HG03378 (cell line): ENCODE measurements around the gene EMX1.

Experiments used
- ATAC-seq: cut with Tn5 transposase; IDR thresholded peaks from one replicate; pipeline ENCODE4 v1.9.1; 2021; ENCODE audit warnings: mild to moderate bottlenecking, moderate library complexity; ENCODE audit not compliant: unreplicated experiment

EMX1 gene

GRCh38 chr2:72924353-72925240 lies 7.3 kb downstream of the EMX1 start:
- no peak for ATAC-seq

- no peak for ATAC-seq
Observed at GRCh38 chr2:72925328-72925943, 8.1 kb downstream of the EMX1 start.

DNA sequence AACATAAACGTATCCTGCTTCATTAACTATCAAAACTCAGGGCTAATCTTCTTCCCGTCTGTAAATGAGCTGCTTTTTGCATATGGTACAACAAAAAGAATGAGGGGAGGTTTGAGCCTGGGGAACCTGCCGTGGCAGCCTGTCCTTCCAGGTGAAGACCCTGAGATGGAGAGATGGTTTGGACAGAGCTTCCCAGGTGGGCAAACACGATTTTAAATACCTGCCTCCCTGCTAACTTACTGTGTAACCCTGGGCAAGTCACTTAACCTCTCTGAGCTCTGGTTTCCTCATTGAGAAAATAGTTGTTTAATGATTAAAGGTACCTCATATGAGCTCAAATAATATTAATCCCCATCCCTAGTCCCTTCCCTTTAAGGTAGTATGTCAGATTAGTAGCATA lies 9.0 kb downstream of the EMX1 start:
- no peak for ATAC-seq

- no peak for ATAC-seq
Observed at GRCh38 chr2:72926811-72927465, 9.6 kb downstream of the EMX1 start.

DNA sequence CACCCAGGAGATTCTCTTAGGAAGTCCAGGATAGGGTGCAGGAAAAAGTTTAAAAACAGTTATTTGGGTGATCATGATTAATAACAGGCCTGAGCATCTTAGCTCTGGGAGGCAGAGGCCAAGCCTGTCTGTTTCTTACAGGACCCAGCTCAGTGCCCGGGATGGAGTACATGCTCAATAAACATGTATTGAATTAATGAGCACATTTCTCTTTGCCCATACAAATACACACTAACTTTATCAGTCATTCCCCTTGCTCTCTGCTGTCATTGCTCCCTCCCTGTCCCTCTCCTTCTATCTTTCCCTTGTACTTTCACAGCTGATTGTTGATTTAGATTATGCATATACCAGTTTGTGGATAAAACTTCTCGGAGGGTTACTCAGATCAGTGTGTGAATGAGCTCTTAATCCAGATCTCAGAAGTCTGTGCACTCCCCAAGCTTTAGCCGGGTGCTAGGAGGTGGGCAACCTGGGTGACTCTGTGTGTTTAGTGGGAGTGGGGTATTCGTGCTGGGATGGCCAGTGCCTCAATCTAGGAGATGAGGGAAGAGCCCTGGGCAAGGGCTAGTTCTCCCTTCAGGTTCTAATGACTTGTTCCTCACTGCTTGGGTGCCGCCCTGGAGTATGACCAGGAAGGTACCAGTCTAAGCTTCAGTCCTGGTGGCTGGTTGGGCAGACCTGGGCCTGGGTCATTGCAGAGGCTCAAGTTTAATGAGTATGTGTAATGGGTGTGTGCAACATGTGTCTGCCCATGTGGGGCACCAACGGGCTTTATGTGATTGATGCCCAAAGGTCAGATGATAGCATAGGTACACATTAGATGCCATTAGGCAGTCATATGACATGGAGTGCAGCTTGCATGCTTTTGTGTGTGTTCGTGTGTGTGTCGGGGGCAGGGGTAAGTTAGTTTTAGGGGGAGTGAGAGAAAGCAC lies 10.6 kb downstream of the EMX1 start:
- ATAC-seq, result no peak

- ATAC-seq, result no peak
Observed at GRCh38 chr2:72929010-72929409, 11.7 kb downstream of the EMX1 start.

- ATAC-seq, result no peak
Observed at GRCh38 chr2:72931280-72931910, 14.1 kb downstream of the EMX1 start.

GRCh38 chr2:72932045-72932740 lies 14.9 kb downstream of the EMX1 start:
- ATAC-seq, result no peak

GRCh38 chr2:72932805-72933204 lies 15.5 kb downstream of the EMX1 start:
- no peak for ATAC-seq

DNA sequence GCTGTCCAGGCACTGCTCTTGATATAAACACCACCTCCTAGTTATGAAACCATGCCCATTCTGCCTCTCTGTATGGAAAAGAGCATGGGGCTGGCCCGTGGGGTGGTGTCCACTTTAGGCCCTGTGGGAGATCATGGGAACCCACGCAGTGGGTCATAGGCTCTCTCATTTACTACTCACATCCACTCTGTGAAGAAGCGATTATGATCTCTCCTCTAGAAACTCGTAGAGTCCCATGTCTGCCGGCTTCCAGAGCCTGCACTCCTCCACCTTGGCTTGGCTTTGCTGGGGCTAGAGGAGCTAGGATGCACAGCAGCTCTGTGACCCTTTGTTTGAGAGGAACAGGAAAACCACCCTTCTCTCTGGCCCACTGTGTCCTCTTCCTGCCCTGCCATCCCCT lies 15.9 kb downstream of the EMX1 start:
- ATAC-seq, result no peak

GRCh38 chr2:72933646-72934151 lies 16.4 kb downstream of the EMX1 start:
- ATAC-seq, result no peak

DNA sequence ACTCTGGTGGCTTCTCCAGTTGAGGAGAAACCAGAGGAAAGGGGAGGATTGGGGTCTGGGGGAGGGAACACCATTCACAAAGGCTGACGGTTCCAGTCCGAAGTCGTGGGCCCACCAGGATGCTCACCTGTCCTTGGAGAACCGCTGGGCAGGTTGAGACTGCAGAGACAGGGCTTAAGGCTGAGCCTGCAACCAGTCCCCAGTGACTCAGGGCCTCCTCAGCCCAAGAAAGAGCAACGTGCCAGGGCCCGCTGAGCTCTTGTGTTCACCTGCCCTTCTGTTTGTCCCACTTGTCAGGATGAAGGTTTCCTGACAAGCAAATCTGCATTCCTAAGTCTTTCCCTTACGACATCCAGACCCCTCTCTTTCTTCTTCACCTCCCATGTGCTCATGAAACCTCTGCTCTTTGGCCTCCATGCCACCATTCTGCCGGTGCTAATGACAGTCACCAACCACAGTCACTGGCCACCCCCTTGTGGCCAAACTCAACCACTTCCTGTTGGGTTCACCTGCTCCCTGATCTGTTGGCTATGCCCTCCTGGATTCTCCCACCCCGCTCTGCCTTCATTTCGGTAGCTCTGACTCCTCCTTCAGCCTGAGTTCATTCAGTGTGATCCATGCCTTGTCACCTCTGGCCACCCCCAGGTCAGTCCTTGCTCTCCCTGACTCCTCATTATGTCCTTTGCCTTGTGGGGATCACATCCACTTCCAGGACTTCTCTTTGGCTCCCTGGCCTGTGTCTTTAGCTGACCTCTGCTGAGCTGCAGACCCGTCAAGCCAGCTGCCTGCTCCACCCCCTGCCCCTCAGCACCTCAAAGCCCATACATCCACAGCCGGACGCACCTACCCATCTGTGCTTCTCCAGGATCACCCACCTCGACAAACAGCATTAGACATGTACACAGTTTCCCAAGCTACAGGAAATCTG lies 17.6 kb downstream of the EMX1 start:
- ATAC-seq, result peak; percentile 64

DNA sequence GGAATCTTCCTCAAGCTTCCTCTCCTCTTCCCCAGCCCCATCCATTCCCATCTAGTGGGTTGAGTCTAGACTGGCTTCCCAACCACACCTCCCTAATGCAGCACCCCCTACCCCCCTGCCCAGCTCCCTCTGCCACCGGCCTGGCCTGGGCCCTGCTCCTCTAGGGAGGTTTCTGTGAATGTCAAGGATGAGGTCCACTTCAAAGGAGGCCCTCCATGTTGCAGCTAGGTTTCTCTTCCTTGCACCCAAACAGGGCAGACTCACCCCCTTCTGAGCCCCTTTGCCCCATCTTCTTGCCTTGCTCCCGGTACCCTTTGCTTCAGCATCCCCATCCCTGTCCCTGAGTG lies 18.3 kb downstream of the EMX1 start:
- no peak for ATAC-seq

DNA sequence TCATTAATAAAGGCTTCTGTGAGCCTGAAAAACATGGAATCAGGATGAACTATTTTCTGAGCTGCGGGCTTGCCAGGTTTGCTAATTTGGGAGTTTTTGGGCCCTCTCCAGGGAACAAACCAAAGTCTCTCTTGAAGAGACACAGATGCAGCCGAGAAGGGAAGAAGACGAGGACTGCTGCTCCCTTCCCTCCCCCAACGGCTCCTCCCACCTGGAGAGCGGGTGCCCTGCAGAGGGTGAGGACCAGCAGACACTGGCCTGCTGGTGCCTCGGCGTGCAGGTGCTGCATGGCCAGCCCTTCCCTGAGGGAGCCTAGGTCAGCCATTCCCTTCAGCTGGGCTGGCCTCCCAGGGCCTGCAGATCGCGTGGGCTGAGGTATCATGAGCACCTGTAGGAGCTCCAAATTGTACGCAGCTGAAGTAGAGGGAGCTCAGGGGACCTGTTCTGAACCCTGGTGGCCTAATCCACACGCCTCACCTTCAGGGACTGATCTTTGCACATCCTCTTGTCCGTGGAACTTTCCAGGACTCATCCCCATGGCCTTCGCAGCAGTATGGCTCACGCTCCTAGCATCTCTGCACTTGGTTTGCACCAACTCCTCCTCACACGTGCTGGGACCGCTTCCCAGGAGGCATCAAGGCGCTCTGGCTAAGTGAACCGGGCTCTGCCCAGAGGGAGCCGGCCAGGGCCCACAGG lies 19.5 kb downstream of the EMX1 start:
- ATAC-seq, result no peak

GRCh38 chr2:72937356-72937669 lies 20.0 kb downstream of the EMX1 start:
- ATAC-seq, result no peak

GRCh38 chr2:72938455-72938854 lies 21.1 kb downstream of the EMX1 start:
- no peak for ATAC-seq

GRCh38 chr2:72940361-72940760 lies 23.0 kb downstream of the EMX1 start:
- ATAC-seq, result no peak

DNA sequence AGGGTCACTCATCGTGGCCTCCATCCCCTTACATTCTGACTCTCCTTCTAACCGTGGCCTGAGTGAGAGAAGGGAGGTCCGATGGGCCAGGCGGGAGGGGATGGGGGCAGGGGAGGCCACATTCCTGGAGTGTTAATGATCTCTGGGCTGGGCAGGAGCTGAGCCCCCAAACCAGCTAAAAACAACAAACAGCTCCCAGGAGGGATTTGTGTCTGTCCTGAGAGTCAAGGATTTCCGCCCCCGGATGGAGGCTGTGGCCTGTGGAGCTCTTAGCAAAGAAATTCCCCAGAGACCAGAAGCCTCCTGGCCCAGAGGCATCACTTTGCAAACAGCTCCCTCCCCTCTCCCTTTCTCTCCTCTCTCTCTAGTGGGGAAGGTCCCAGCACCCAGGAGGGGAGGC lies 23.5 kb downstream of the EMX1 start:
- no peak for ATAC-seq
